AG20443 (cell line): ENCODE data around the gene TPO.
"Not testable (repeated sequence)": the region's sequence is repeated elsewhere in the genome, so short reads cannot be mapped to it uniquely, and the experiment has no call there.

Source experiments
- DNase-seq: peaks from one replicate; pipeline ENCODE4 v3.0.0; 2012; ENCODE audit warnings: low spot score, mixed read lengths

The TPO gene

DNA sequence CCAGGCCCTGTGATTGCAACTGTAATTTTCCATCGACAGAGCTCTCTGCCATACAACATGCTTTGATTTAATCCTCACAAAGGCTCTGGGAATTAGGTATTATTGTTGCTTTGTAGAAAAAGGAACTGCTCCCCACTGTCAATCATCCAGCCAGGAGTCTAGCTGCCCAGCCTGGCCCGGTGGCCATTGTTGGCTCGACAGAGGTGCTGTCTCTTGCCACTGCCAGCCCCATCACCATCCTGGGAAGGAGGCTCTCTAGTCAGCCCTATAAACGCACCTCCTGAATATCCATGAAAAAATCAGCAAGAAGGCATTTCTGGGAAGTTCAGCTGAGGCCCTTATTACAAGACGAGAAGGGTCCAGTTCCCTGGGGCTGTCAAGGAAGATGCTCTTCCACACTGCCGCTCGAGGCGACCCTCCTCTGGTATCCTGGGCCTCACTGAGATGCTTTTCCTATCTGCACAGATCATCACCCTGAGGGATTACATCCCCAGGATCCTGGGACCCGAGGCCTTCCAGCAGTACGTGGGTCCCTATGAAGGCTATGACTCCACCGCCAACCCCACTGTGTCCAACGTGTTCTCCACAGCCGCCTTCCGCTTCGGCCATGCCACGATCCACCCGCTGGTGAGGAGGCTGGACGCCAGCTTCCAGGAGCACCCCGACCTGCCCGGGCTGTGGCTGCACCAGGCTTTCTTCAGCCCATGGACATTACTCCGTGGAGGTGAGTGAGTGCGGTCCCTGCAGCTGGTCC is 71.0 kb downstream of the TPO start:
- no peak for DNase-seq

DNA sequence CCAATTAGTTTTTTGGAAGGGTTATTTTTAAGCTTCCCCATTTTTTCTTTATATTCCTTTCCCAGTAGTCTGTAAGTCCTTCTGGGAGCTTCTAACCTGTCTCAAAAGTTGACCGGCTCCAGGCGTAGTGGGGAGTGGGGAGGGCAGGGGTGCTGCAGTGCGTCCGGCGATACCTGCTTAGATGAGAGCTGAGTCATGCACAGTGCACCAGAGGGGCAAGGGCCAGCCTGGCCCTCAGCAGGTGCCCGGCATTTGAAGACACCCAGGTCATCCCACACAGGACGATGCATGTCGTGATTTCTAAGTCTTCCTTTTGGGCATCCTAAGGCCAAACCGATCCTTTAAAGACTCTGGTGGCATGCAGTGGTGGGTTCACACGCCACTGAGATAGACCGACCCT is 73.4 kb downstream of the TPO start:
- DNase-seq = no peak

DNA sequence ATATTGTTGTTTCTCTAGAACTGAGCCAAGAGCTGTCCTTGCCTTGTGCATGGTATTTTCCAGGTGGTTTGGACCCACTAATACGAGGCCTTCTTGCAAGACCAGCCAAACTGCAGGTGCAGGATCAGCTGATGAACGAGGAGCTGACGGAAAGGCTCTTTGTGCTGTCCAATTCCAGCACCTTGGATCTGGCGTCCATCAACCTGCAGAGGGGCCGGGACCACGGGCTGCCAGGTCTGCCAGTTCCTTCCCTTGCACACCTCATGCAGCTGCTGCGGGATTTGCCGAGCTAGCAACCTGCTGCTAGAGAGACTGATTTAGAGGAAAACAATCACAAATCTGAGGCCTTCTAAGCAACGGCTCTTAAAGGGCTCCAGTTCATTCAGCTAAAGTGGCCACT is 74.5 kb downstream of the TPO start:
- no peak for DNase-seq

DNA sequence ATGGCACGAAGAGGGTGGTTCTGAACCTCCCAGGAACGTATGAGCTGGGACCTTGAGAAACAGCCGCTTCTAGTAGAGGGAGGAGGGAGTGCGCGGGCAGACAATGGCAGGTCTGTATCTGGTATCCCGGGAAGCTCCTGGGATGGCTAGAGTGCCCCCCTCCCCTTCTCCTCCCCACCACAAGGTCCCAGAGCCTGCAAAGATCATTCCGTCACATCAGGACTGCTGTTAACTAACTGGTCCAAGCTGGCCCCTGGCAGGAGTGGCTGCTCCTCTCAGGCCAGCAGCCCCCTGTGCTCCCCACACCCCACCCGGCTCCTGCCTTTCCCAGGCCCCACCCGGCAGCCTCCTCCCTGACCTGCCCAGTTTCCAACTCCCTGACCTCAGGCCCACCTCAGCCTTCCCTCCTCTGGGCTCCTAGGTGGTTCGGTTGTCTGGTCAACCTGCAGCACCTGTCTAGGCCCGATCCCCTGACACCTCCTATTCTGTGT is 75.0 kb downstream of the TPO start:
- DNase-seq = no peak

DNA sequence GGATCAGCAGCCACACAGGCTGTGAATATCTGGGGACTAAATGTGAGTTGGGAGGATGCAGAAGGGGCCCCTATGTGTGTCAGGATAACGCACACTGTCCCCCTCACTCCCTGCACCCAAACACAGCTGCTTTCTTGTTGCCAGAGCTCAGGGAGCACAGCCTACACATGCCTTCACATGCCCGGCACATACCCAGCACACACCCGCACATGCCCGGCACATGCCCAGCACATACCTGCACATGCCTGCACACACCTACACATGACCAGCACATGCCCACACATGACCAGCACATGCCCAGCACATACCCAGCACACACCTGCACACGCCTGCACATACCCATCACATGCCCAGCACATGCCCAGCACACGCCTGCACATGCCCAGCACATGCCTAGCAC is 75.6 kb downstream of the TPO start:
- DNase-seq = no peak

DNA sequence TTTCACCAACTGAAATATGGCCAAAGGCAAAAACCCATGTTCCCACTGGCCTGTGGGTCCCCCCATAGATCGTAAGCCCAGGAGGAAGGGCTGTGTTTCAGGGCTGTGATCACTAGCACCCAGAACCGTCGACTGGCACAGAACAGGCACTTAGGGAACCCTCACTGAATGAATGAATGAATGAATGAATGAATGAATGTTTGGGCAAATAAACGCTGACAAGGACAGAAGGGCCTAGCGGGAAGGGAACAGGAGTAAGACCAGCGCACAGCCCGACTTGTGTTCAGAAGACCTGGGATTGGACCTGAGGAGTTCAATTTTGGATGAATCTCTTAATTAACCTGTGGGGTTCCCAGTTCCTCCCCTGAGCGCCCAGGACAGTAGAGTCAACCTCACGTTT is 76.2 kb downstream of the TPO start:
- DNase-seq = no peak

DNA sequence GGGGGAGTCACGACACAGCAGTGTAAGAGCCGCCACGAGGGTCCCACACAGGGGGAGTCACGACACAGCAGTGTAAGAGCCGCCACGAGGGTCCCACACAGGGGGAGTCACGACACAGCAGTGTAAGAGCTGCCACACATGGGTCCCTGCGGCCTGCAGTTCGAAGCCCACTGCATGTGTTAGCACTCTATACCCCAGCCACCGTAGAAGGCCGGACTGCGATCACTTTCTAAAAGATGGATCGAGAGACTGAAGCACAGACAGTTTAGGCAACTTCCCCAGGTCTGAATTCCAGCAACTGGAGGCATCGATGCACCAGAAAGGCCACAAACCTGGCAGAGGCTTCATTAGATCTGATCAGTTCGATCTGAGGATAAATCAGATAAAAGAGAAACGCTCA is 77.1 kb downstream of the TPO start:
- not testable (repeated sequence) for DNase-seq

DNA sequence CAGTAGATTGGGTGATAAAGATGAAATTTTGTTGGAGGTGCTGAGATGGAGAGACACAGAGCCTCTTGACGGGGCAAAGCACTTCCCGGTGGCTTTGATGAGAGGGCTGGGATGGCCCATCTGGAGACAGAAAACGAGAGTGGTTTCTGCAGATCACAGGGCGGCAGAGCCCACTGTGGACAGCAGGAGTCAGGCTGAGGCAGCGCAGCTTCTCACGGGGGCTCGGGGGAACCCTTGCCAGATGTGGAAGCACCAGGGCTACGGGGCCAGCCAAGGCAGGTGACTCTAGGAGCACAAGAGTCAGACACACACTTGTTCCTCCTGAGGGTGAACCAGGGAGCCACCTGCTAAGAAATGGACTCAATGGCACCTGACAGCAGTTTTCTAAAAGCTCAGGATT is 78.5 kb downstream of the TPO start:
- DNase-seq = no peak

DNA sequence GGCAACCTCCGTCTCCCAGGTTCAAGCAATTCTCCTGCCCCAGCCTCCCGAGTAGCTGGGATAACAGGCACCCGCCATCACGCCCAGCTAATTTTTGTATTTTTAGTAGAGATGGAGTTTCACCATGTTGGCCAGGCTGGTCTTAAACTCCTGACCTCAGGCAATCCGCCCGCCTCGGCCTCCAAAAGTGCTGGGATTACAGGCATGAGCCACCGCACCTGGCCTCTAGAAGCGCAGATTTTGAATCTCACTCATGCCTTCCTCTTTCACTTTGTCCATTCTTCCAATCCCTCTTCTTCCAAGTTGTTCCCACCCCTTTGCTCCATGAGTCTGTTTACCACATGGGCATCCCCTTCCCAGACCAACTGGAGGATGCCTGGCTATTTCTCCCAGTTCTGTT is 79.0 kb downstream of the TPO start:
- not testable (repeated sequence) for DNase-seq

DNA sequence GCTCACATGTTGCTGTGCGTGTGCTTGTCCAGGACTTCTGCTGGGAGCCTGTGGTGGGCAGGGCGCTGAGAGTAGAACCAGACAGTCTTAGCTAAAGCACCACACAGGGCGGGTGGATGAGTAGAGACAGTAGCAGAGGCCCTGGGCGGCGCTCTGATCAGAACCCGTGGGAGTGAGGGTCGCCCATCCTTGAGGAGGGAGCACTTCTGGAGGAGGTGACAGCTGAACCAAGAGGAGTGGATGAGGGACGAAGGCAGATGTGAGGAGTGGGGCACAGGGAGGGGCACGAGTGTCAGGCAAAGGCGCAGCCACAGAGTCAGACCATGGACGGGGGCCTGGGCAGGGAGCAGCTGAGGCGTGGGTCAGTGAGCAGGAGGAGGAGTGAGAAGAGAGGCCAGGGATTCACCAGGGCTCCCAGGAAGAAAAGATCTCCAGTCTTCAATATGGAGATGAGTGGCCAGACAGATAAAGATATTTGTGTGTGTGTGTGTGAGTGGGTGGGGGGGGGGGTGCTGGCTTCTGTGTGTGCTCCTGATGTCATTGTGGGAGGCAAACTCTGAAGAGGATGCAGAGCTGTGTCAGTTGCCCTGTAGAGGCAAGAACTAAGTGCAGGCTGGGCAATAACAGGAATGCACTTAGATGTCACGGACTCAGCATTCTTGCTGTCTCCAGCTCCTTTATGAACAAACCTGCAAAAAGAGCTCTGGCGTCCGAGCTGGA is 79.6 kb downstream of the TPO start:
- DNase-seq = no peak

DNA sequence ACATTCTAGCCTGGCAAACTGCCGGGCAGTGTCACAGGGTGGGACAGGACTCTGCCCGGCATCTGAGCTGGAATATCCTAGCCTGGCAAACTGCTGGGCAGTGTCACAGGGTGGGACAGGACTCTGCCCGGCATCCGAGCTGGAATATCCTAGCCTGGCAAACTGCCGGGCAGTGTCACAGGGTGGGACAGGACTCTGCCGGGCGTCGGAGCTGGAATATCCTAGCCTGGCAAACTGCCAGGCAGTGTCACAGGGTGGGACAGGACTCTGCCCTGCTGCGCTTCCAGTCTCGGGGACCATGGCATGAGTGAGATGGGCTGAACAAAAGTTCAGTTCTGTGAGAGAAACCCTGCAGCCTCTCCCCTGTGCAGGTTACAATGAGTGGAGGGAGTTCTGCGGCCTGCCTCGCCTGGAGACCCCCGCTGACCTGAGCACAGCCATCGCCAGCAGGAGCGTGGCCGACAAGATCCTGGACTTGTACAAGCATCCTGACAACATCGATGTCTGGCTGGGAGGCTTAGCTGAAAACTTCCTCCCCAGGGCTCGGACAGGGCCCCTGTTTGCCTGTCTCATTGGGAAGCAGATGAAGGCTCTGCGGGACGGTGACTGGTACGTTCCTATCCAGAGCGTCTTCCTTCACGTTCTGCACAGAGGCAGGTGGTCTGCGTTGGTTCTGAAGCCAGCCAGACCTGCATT is 80.3 kb downstream of the TPO start:
- no peak for DNase-seq

DNA sequence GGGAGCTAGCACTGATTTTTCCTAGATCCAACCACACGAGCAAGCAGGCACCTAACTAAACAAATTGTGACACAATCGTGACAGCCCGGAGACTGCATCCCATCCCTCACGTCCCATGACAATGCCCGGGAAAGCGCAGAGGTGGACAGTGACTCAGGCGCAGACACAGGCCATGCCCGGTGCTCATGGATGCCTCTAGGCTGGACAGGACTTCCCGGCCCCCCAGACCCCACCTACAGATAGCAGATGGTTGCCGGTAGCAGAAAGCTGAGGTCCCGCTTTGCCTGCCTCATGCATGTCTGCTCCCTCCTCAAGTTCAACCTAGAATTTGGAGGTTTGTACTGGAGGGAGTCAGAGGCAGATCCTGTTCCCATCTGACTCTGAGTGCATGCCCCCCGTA is 81.0 kb downstream of the TPO start:
- DNase-seq = no peak

DNA sequence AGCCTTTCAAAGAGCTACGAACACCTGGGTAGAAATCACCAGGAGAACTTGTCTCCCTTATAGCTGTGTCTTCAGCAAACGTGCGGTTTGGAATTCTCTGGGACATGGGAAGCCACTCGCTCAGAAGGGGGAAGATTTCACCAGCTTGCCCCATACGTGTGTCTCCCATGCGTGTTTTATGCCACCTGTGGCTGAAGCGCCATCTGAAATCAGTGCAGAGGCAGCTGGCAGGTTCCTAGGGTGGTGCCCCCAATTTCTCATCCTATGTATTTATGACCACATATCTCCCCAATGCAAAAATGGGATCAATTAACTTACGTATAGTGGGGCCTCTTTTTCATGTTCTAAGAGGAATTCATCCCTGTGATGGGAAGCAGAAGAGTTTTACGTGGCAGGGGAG is 81.6 kb downstream of the TPO start:
- no peak for DNase-seq

DNA sequence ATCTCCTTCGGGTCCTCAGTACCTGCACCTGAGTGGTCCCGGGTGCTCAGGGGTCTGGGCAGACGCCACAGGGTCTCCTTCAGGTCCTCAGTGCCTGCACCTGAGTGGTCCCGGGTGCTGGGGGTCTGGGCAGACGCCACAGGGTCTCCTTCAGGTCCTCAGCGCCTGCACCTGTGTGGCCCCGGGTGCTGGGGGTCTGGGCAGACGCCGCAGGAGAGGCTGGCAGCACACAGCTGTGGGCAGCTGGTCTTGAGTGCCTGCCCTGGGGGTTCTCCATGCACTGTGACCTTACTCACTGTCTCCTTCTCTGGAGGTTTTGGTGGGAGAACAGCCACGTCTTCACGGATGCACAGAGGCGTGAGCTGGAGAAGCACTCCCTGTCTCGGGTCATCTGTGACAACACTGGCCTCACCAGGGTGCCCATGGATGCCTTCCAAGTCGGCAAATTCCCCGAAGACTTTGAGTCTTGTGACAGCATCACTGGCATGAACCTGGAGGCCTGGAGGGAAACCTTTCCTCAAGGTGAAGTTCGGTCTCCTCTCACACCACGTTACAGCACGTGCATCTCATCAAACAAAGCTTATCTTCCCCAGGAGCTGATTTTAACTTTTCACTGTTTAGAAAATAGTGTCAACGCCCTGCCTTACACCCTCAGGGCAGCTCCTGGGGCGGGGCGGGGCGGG is 82.6 kb downstream of the TPO start:
- DNase-seq = no peak

DNA sequence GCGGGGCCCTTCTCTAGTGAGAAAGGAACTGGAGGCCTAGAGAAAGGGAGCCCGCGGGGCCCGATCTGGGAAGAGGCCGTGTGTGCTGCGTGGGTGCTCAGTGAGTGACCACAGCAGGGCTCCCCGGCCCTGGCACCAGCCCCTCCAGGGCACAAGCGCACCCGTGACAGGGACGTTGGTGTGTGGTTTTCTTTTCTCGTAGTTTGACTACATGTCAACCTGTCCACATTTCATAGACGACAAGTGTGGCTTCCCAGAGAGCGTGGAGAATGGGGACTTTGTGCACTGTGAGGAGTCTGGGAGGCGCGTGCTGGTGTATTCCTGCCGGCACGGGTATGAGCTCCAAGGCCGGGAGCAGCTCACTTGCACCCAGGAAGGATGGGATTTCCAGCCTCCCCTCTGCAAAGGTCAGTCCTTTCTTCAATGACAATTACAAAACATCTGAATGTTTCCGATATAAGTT is 83.1 kb downstream of the TPO start:
- DNase-seq = no peak

DNA sequence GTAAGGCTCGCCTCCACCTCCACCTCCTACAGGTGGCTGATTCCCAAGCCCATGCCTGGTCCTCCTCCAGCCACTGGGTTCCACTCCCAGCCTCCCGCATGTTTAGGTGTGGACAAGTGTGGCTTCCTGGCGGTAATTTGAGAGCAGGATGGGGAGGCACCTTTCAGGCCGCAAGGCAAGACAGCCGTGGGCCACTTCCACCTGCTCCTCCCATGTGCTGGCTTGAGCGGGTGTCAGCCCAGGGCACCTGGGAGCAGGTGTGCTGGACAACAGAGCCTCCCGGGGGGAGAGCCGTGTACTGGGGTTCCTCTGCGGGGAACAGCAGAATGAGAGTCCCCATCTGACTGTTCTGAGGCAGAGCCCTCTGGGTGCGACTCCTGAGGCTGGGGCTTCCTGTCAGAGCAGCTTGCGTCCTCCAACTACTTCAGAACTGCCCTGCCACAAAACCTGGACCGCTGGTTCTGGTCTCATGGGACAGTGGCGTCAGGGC is 83.9 kb downstream of the TPO start:
- DNase-seq = no peak

DNA sequence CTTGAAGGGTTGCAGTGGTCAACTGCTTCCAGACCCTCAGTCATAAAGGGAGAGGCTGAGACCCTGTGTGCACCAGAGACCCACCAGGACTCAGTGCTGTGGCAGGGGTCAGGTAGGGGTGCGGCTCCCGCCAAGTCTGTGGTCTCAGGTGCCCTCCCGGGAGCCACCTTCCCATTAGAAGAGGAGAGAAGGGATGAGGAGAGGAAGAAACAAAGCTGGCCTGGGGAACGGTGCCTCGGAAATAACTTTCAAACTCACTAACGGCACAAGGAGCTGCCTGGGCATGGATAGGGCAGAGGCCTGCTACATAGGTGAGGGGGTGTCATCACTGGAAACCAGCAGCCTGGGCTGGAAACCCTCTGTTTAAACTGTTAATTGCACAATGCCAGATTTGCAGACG is 84.9 kb downstream of the TPO start:
- DNase-seq = no peak

DNA sequence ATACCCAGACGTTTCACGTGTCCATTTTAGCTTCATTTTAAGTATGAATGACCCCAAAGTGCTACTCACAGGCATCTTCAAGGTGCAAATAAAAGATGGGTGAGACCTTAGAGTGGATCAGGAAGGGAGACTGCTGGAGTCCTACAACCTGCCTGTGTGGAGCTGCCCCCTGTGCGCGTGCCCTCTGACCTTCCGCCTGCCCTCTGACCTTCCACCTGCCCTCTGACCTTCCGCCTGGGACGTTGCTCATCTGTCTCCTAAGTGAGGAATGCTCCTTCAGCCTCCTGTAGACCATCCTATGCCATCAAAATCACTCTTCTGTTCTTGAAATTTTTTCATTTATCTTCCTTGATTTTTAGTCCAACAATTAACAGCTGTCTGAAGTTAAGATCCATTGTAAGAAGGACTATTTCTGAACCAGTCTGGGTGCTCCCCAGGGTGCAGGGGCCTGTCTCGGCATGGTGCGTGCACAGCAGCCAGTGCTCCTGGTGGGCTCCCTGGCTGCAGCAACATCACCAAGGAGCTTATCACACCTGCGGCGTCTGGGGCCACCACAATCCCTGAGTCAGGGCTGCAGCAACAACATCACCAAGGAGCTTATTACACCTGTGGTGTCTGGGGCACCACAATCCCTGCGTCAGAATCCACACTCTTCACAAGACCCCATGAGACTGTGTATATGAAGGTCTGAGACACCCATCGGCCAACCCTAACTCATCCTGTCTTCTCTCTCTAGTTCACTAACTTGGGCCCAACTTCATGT is 86.0 kb downstream of the TPO start:
- no peak for DNase-seq

DNA sequence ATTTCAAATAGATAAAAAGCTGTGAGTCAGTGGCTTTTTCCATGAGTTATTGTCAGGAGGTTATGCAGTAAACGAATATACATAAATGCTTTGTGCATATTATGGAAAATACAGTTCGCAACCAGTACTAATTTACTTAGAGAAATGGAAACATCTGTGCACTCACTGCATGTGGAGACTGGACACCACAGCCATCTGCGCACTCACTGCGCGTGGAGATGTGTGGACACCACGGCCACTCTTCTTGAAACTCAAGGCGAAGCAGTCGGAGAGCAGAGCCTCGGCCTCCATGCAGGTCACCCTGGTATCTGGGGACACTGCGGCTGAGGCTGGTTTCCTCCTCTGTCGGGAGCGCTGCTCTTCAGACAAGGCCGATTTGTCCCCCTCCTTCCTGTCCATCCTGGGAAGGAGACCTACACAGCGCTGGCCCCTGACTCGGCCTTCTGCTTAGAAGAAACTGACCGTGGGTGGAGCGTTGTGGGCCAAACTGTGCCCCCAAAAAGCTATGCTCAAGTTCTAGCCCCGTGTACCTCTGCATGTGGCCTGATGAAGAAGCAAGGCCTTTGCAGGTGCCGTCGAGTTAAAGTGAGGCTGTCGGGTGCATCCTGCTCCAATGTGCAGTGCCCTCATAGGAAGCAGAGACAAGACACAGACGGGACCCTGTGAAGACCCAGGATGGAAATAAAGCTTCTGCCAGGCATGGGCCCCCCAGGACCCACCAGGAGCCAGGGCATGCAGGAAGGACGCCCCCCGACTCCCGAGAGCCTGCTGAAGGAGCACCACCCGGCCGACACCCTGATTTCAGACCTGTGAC is 88.0 kb downstream of the TPO start:
- no peak for DNase-seq

DNA sequence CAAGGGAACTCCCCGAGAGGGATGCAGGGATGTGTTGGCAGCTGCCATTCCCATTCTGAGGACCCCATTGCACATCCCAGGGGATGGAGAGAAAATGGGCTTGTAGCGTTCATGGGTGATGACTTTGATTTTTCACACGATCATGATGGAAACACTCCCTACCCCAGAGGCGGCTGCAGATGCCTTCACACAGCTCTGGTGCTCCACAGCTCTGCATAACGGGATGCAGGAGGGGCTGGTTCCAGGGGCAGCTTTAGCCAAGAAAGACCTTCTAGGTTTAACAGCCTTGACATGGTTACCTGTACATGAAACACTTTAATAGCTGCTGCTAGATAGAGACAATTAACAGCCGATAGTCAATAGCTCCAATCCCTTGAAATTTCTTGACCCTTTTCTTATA is 88.7 kb downstream of the TPO start:
- no peak for DNase-seq

DNA sequence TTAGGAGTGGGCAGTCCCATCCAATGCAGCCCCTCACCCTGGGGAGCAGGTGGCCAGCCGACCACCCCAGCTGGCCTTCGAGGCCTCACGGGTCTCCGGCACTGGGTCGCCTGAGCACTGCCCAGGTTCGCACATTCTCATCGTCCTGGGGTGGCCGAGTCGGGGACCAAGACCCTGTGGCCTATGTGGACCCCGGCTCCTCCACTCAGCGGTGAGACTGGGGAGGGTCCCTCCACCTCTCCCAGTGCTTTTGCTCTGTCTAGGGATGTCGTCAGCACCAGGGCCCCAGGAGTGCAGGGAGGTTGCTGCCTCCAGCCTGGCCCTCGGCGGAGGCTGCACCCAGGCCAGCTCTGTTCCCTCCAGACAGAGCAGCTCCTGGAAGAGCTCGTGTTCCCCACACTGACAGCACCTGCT is 89.6 kb downstream of the TPO start:
- no peak for DNase-seq
